Ishikawa (cell line): ENCODE results near the gene LRRC71.

Experiments used
- CEBPB ChIP-seq: IDR thresholded peaks from 2 replicates; pipeline ENCODE4 v1.6.1; 2012
- CREB1 ChIP-seq: IDR thresholded peaks from 2 replicates; pipeline ENCODE4 v1.6.1; 2012; ENCODE audit warnings: low read depth
- EGR1 ChIP-seq: IDR thresholded peaks from 2 replicates; pipeline ENCODE4 v1.6.1; 2012
- EP300 ChIP-seq: IDR thresholded peaks from 2 replicates; pipeline ENCODE4 v1.6.1; 2012; ENCODE audit warnings: borderline replicate concordance
- FOXM1 ChIP-seq: IDR thresholded peaks from 2 replicates; pipeline ENCODE4 v1.6.1; 2012; ENCODE audit warnings: low read depth, borderline replicate concordance
- NFIC ChIP-seq: IDR thresholded peaks from 2 replicates; pipeline ENCODE4 v1.6.1; 2012
- RAD21 ChIP-seq: IDR thresholded peaks from 2 replicates; pipeline ENCODE4 v1.6.1; 2012; ENCODE audit warnings: low read depth
- TAF1 ChIP-seq: IDR thresholded peaks from 2 replicates; pipeline ENCODE4 v1.6.1; 2012; ENCODE audit warnings: low read depth, mild to moderate bottlenecking
- TCF12 ChIP-seq: IDR thresholded peaks from 2 replicates; pipeline ENCODE4 v1.6.1; 2012; ENCODE audit warnings: low read depth
- TEAD4 ChIP-seq: IDR thresholded peaks from 2 replicates; pipeline ENCODE4 v1.6.1; 2012
- USF1 ChIP-seq: IDR thresholded peaks from 2 replicates; pipeline ENCODE4 v1.6.1; 2012
- YY1 ChIP-seq: IDR thresholded peaks from 2 replicates; pipeline ENCODE4 v1.6.1; 2012; ENCODE audit warnings: low read depth
- ZBTB7A ChIP-seq: IDR thresholded peaks from 2 replicates; pipeline ENCODE4 v1.6.1; 2012; ENCODE audit warnings: low read depth
- TF ChIP-seq, protein P1 (sequence below): IDR thresholded peaks from 2 replicates; pipeline ENCODE4 v1.6.1; 2012
- TF ChIP-seq, protein P2 (sequence below): IDR thresholded peaks from 2 replicates; pipeline ENCODE4 v1.6.1; 2012; ENCODE audit warnings: low read depth, mild to moderate bottlenecking

LRRC71 gene

GRCh38 chr1:156920233-156921052 is at the start of gene LRRC71:
LRRC71 (plus strand) TSS chr1:156920632; CDS start chr1:156920804, 172 bp downstream.
- TF ChIP-seq FOXM1 = no peak
- no peak for TF ChIP-seq TEAD4
- 0 out of 2 replicates have a peak, but pooled peaks have one; percentile 51 for TF ChIP-seq ZBTB7A
- peak; percentile 34; the same call in 1 of the 2 replicates for TF ChIP-seq USF1
- TF ChIP-seq RAD21 = peak; percentile 88
- TF ChIP-seq, protein P1, sequence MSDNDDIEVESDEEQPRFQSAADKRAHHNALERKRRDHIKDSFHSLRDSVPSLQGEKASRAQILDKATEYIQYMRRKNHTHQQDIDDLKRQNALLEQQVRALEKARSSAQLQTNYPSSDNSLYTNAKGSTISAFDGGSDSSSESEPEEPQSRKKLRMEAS = peak; percentile 73
- TF ChIP-seq TCF12 = 0 out of 2 replicates have a peak, but pooled peaks have one; percentile 22

- TF ChIP-seq NFIC (no peak), YY1 (no peak)
Measured at GRCh38 chr1:156873659-156874058, 46.8 kb upstream of the LRRC71 start.

GRCh38 chr1:156874142-156874541 is 46.3 kb upstream of the LRRC71 start:
- TF ChIP-seq, protein P2, sequence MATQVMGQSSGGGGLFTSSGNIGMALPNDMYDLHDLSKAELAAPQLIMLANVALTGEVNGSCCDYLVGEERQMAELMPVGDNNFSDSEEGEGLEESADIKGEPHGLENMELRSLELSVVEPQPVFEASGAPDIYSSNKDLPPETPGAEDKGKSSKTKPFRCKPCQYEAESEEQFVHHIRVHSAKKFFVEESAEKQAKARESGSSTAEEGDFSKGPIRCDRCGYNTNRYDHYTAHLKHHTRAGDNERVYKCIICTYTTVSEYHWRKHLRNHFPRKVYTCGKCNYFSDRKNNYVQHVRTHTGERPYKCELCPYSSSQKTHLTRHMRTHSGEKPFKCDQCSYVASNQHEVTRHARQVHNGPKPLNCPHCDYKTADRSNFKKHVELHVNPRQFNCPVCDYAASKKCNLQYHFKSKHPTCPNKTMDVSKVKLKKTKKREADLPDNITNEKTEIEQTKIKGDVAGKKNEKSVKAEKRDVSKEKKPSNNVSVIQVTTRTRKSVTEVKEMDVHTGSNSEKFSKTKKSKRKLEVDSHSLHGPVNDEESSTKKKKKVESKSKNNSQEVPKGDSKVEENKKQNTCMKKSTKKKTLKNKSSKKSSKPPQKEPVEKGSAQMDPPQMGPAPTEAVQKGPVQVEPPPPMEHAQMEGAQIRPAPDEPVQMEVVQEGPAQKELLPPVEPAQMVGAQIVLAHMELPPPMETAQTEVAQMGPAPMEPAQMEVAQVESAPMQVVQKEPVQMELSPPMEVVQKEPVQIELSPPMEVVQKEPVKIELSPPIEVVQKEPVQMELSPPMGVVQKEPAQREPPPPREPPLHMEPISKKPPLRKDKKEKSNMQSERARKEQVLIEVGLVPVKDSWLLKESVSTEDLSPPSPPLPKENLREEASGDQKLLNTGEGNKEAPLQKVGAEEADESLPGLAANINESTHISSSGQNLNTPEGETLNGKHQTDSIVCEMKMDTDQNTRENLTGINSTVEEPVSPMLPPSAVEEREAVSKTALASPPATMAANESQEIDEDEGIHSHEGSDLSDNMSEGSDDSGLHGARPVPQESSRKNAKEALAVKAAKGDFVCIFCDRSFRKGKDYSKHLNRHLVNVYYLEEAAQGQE = no peak
- TF ChIP-seq FOXM1 = no peak
- no peak for TF ChIP-seq TAF1
- no peak for TF ChIP-seq NFIC

DNA sequence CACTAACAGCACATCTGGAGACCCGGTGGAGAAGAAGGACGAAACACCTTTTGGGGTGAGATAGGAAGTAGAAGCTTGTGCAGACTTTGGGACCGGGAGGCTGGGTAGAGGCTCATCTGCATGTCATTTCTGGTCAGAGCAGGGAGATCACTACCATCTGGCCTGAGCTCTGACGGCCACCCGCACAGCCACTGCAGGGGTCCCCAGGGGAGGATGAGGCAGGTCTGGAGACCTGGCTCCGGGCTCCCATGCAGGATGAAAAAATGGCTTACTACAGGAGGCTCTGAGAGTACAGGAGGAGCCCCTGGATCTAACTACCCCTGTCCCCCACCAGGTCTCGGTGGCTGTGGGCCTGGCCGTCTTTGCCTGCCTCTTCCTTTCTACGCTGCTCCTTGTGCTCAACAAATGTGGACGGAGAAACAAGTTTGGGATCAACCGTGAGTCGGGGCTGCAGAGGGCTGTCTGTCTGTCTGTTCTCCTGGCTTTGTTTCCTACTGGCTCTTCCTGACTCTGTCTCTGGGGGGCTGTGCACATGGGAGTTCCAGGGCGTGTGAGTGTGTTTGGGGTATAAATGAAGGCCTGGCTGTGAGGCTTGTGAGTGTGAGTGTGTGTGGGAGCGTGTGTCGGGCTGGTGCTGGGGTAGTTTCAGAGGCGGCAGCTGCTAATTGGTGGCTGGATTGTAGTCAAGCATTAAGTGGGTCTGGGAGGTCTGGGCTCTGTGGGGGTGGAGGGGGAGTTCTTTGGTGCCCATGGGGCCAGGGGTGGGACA is 45.7 kb upstream of the LRRC71 start:
- TF ChIP-seq USF1 (no peak), EGR1 (no peak), TCF12 (no peak), TEAD4 (no peak), TAF1 (no peak), YY1 (no peak), FOXM1 (no peak), ZBTB7A (no peak), CEBPB (no peak), CREB1 (no peak), EP300 (no peak), NFIC (no peak), RAD21 (no peak)
- TF ChIP-seq, protein P2 = no peak
- TF ChIP-seq, protein P1 = no peak

- no peak for TF ChIP-seq CREB1
- no peak for TF ChIP-seq TAF1
- no peak for TF ChIP-seq TCF12
- no peak for TF ChIP-seq TEAD4
- TF ChIP-seq NFIC = no peak
- no peak for TF ChIP-seq RAD21
- TF ChIP-seq ZBTB7A = no peak
Measured at GRCh38 chr1:156875341-156875615, 45.2 kb upstream of the LRRC71 start.

- TF ChIP-seq ZBTB7A (no peak), CREB1 (no peak), CEBPB (no peak), USF1 (no peak), YY1 (no peak), TCF12 (no peak), TEAD4 (no peak), EGR1 (no peak), EP300 (no peak), TAF1 (no peak), FOXM1 (no peak), NFIC (no peak), RAD21 (no peak)
- TF ChIP-seq, protein P2 = no peak
- TF ChIP-seq, protein P1 = no peak
Measured at GRCh38 chr1:156876281-156876680, 44.2 kb upstream of the LRRC71 start.
